Pulmonary artery endothelial cell (primary cell): ENCODE data around the gene SCAPER. TPM values are rescaled to one million over a fixed set of nuclear protein-coding genes. Genes with fewer than 3 reads are reported as not detected.

Experiments
- DNase-seq: peaks from one replicate; pipeline ENCODE4 v3.0.0-alpha.2; 2011; ENCODE audit warnings: low read depth, low spot score
- total RNA-seq: library from RNA; depleted of rRNA; stranded (reverse); fragments of >200 nt; gene quantifications from 2 replicates; pipeline ENCODE4 v1.2.3, GENCODE V29; 2014

The SCAPER gene
- 5.9 and 7.7 TPM in 2 replicates for total RNA-seq

- DNase-seq = peak; percentile 49
These were observed at the start of gene SCAPER for GRCh38 chr15:76905013-76905839. Gene SCAPER, minus strand, starts transcription at chr15:76905340. Its CDS starts 21,523 bp downstream, at chr15:76883817.

- DNase-seq = no peak
These were observed 49.6 kb upstream of the SCAPER start for GRCh38 chr15:76954744-76955143.

GRCh38 chr15:76953913-76954312 lies 48.8 kb upstream of the SCAPER start:
- no peak for DNase-seq

- no peak for DNase-seq
These were observed 46.1 kb upstream of the SCAPER start for GRCh38 chr15:76951220-76951619.

GRCh38 chr15:76947454-76947853 lies 42.3 kb upstream of the SCAPER start:
- DNase-seq = no peak

GRCh38 chr15:76945494-76946093 lies 40.5 kb upstream of the SCAPER start:
- DNase-seq = no peak

GRCh38 chr15:76942331-76942730 lies 37.2 kb upstream of the SCAPER start:
- DNase-seq = no peak

- DNase-seq = no peak
These were observed 36.5 kb upstream of the SCAPER start for GRCh38 chr15:76941636-76942035.

GRCh38 chr15:76939715-76940114 lies 34.6 kb upstream of the SCAPER start:
- no peak for DNase-seq

GRCh38 chr15:76938752-76939151 lies 33.6 kb upstream of the SCAPER start:
- no peak for DNase-seq

- DNase-seq = no peak
These were observed 31.5 kb upstream of the SCAPER start for GRCh38 chr15:76936671-76937070.

- no peak for DNase-seq
These were observed 30.5 kb upstream of the SCAPER start for GRCh38 chr15:76935620-76936019.

GRCh38 chr15:76932135-76932966 lies 27.2 kb upstream of the SCAPER start:
- no peak for DNase-seq

- DNase-seq = peak; percentile 73
These were observed 26.4 kb upstream of the SCAPER start, which contains the start of gene RCN2 for GRCh38 chr15:76931397-76932134. Gene RCN2, plus strand, starts transcription at chr15:76931749. Its CDS starts 93 bp downstream, at chr15:76931842.

GRCh38 chr15:76930831-76931396 lies 25.8 kb upstream of the SCAPER start:
- no peak for DNase-seq

- no peak for DNase-seq
These were observed 24.0 kb upstream of the SCAPER start for GRCh38 chr15:76929011-76929760.

- no peak for DNase-seq
These were observed 23.1 kb upstream of the SCAPER start for GRCh38 chr15:76928201-76928600.

- no peak for DNase-seq
These were observed 11.2 kb upstream of the SCAPER start for GRCh38 chr15:76916369-76916768.

GRCh38 chr15:76913737-76914136 lies 8.6 kb upstream of the SCAPER start:
- DNase-seq = no peak

- DNase-seq = no peak
These were observed 7.3 kb upstream of the SCAPER start for GRCh38 chr15:76912430-76912829.
